HG02623 (cell line): ENCODE data around the gene SNRPB.

ENCODE experiments used
- ATAC-seq: cut with Tn5 transposase; IDR thresholded peaks from one replicate; pipeline ENCODE4 v1.9.1; 2021; ENCODE audit warnings: moderate library complexity; ENCODE audit not compliant: unreplicated experiment

Gene SNRPB

DNA sequence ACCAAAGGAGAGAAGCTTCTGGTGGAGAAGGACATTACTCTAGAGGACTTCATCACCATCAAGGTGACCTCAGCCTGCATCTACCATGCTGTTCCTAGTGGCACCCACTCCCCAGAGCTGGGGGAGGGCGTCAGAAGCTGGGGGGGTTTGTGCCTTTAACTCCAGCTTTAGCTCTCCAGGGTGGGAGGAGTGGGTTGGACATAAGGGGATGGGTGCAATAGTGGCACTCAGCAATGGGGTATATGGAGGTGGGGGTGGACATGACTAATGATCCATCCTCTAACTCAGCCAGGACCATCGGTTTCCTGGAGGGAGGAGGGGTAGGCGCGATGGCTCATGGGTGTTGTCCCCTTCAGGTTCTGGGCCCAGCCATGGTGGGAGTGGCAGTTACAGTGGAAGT lies 40.1 kb downstream of the SNRPB start:
- no peak for ATAC-seq

DNA sequence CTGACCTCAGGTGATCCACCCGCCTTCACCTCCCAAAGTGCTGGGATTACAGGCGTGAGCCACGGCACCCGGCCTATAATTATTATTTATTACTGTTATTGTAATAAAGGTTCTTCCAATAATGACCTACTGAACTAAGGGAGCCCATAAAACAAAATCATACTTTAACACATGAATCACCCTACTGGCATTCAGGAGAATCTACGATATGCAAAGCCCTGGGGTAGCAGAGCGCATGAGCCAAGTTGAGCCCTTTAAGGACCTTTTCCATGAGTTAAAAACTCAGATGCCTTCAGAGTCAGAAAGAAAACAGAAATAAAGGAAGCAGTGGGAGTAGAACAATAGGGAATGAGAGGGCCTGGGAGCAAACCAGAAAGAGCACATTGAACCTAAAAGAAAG lies 41.5 kb downstream of the SNRPB start:
- ATAC-seq: no peak

DNA sequence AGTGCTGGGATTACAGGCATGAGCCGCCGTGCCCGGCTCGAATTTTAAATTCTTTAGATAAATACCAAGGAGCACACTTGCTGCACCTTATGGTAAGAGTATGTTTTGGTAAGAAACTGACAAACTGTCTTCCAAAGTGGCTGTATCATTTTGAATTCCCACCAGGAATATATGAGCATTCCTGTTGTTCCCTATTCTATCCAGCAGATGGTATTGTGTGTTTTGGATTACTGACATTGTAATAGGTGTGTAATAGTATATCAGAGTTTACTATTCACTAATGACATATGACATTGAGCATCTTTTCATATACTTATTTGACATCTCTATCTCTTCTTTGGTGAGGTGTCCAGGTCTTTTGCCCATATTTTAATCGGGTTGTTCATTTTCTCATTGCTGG lies 49.3 kb downstream of the SNRPB start:
- no peak for ATAC-seq

DNA sequence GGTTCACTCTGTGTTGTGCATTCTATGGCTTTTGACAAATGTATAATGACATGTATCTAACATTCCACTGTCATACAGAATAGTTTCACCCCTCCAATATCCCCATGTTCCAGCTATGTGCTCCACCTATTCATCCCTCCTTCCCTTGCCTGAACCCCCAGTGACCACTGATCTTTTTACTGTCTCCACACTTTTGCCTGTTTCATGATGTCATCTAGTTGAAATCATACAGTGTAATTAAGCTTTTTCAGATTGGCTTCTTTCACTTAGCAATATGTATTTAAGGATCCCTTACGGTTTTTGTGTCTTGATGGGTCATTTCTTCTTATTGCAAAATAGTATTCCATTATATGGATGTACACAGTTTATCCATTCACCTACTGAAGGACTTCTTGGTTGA lies 50.1 kb downstream of the SNRPB start:
- ATAC-seq: no peak

DNA sequence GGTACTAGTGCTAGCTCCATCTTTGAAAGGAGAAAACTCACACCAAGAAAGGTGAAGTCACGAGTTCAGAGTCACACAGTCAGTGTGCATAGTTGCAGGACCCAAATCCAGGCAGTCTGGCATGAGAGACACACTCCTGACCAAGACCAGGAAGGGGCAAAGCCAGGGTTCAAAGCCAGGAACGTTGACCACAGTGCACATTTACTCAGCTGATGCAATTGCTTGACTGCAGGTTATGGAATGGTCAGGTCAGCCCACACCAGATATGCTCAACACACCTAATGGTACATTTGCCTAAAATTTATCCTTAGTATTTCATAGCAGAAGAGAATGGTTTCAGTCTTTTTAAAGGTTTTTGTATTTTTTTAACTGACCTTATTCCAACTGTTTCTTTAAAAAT lies 52.2 kb downstream of the SNRPB start:
- no peak for ATAC-seq

DNA sequence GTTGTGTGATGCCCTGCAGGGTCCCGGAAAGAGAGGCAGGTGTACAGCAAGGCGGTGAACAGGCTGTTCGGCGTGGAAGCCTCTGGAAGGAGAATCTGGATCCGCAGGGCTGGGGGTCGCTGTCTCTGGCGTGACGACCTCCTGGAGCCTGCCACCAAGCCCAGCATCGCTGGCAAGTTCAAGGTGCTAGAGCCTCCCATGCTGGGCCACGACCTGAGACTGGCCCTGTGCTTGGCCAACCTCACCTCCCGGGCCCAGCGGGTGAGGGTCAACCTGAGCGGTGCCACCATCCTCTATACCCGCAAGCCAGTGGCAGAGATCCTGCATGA lies 53.4 kb downstream of the SNRPB start:
- ATAC-seq: no peak

DNA sequence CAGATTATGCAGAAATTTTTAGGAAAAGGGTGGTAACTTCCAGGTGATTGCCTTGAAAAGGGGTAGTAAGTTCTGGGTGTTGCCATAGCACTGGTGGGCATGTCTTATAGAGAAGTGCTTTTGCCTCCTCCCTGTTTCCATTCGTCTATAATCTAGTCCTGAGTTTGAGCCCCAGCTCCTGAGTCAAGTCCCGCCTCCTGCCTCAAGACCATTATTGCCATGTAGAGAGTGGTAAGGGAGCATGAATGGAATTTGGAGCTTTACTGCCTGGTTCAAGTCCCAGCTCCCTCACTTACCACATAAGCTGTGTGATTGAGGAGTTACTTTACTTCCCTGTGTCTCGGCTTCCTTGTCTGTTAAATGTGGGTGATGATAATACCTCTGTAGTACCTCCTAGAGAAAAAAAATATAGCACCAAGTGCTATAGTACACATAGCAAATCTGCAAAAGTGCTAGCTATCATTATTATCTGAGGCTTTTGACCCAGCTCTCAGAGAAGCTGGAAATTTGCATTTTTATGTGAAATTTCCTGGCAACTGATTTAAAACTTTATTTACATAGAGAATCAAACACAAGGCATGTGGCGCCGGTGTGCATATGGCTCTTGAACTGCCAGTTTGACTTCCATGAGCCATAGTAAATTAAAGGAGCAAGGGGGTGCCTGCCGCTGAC lies 53.9 kb downstream of the SNRPB start:
- ATAC-seq: no peak
